Retinal pigment epithelial cell (primary cell): ENCODE data around the gene CD6.
"Not testable (repeated sequence)": the region's sequence is repeated elsewhere in the genome, so short reads cannot be mapped to it uniquely, and the experiment has no call there.

Source experiments
- DNase-seq: peaks from one replicate; pipeline ENCODE4 v3.0.0-alpha.2; 2010; ENCODE audit warnings: low read depth
- H3K4me3 ChIP-seq: 2 replicates; pipeline ENCODE4 v1.5.1; 2011; ENCODE audit warnings: mild to moderate bottlenecking, low read length, control low read depth, moderate library complexity
- TF ChIP-seq, protein P1 (sequence below): conservative IDR thresholded peaks from 2 replicates; pipeline ENCODE4 v1.5.1; 2011; ENCODE audit warnings: low read depth, low read length, control low read depth, inconsistent platforms

The CD6 gene

DNA sequence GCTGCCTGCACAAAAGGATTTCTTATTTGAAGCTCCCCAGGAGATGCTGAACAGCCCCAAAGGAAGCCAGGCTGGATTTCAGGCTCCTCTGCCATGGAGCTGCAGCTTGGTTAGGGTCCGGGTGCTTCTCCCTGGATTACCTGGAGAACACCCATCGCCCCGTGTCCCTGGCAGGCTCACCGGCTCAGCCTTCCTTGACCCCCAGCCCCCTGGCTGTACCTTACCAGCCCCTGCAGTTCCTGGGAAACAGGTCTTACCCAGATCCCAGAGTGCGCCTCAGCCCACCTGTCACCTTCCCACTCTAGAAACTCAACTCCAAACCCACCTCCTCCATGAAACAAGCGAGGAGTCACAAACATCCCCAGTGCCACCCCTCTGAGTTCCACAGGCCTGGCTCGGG, 85.5 kb downstream of the CD6 start:
- no peak for DNase-seq
- H3K4me3 ChIP-seq, result no peak overlapping the region
- TF ChIP-seq, protein P1, sequence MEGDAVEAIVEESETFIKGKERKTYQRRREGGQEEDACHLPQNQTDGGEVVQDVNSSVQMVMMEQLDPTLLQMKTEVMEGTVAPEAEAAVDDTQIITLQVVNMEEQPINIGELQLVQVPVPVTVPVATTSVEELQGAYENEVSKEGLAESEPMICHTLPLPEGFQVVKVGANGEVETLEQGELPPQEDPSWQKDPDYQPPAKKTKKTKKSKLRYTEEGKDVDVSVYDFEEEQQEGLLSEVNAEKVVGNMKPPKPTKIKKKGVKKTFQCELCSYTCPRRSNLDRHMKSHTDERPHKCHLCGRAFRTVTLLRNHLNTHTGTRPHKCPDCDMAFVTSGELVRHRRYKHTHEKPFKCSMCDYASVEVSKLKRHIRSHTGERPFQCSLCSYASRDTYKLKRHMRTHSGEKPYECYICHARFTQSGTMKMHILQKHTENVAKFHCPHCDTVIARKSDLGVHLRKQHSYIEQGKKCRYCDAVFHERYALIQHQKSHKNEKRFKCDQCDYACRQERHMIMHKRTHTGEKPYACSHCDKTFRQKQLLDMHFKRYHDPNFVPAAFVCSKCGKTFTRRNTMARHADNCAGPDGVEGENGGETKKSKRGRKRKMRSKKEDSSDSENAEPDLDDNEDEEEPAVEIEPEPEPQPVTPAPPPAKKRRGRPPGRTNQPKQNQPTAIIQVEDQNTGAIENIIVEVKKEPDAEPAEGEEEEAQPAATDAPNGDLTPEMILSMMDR, result no peak

DNA sequence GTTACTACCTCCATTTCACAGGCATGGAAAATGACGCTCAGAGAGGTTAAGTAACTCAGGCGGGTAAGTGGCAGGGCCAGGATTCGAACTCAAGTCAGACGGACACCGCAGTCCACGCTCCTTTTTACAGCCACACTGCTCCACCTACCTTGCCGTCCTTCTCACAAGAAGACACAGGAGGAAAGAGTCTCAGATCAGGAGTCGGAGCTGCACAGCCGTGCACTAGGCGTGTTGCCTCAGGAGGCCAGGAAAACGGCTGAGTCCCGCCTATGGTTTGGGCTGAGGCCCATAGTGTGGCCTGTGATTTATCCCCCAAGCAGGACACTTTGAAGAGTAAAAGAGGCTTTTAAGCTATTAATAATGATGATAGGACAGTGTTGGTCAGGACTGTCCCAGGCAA, 86.1 kb downstream of the CD6 start:
- DNase-seq, result no peak
- no peak overlapping the region for H3K4me3 ChIP-seq
- TF ChIP-seq, protein P1, result no peak

DNA sequence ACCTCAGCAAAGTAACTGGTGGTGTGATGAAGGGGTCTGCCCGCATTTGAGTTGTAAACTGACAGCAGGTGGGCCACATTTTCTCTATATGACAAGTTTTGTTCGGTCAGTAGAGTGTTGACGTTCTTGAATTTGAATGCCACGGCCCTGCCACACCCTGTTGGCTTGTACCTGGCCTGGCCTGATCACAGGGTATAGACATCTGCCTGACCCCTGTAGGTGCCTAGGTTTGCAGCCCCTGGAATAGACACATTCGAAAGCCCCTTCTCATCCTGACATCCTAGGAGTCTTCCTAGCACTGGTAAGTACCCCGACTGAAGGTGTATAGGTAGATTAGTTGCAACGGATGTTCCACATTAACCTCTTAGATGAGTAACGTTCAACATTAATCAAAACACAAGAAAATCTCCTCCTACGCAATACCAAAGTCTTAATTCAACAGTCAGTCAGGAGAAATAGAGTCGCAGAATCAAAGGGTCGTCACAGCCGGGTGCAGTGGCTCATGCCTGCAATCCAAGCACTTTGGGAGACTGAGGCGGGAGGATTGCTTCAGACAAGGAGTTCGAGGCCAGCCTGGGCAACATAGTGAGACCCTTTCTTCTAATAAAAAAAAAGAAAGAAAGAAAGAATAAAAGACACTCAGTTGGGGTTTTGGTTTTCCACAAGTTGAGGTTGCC, 87.2 kb downstream of the CD6 start:
- DNase-seq, result no peak
- H3K4me3 ChIP-seq, result no peak overlapping the region
- TF ChIP-seq, protein P1, result no peak

DNA sequence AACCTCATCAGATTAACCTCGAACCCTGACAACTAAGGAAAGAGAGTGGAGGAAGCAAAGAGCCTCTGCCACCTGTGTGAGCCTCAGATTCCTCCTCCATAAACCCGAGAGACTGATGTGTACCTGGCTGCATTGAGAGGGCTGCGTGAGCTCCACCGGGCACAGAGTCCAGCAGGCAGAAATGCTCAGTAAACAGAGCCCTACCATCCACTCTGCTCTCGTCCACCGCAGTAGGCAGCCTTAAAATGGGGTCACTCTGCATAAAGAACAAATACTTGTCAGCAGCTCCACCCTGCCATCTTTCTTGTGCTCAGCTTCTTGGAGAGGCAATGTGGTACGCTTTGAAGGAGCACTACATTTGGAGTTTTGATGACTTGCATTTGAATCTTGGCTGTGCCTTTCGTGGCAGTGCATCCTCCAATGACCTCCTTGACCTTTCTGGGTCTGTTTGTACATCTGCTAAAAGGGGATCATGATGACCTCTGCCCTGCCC, 87.8 kb downstream of the CD6 start:
- TF ChIP-seq, protein P1, result no peak
- no peak for DNase-seq

DNA sequence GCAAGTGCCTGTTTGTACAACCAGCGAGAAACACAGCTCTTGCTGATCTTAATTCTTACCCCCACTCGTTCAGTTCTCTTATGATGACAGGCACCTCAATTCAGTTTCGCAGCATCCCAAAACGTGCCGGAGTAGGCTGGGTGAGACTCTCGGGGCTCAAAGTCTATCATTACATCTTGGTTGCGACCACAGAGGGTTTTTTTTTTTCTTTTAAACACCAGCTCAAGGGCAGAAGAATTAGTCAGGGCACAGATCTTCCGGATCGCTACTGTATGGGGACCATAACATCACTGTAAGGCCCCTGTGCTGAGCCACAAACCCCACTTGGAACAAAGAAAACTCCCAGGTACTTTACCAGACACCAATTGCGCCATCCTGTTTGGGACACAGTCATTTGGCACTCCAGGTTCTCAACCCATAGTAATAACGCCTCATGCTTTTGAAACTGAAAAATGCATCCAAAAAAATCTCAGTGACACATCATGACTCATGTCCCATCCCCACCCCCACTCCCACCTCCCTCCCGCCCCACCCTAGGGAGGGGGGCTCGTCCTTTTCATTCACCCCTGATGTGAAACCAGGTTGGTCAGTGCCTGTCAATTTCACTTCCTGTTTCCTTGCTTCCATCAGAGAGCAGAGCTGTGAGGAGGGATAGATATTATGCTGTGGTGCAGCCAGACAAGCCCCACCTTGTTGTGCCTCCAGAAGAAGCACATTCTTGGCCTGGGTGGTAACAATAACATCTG, 89.8 kb downstream of the CD6 start:
- no peak overlapping the region for H3K4me3 ChIP-seq
- DNase-seq, result no peak
- TF ChIP-seq, protein P1, result no peak

More for the DNA sequence above, 87.8 kb downstream of the CD6 start:
- H3K4me3 ChIP-seq, result no peak overlapping the region

DNA sequence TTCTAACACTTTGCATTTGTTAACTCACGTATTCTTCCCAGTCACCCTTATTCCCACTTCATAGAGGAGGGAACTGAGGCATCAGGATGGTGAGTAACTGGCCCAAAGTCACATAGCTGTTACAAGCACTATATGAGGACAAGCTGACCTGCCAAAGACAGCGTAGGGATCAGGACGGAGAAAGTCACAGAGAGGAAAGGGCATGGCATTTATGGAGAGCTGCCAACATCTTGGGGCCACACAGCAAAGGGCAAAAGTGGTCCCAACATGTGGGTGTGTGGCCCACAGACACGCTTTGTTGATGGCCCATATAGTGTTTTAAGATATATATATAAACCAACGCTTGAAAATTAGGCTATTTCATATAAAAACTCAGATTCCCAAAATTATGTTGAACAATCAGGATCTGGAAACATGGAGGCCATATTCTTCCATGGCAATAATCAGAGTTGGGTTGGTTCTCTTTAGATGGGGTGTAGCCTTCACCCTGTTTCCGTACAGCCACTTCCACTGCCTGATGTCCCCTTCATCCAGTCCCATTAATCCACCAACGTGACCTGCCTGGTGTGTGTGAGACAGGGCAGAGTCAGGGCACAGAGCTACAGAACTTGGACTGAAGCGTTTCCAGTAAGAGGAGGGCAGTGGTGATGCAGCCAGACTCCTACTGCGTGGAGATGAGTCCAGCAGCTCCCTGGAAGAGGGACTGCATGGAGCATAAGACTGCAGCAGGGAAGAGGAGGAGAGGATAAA, 90.9 kb downstream of the CD6 start:
- no peak for DNase-seq
- H3K4me3 ChIP-seq, result no peak overlapping the region
- TF ChIP-seq, protein P1, result no peak

DNA sequence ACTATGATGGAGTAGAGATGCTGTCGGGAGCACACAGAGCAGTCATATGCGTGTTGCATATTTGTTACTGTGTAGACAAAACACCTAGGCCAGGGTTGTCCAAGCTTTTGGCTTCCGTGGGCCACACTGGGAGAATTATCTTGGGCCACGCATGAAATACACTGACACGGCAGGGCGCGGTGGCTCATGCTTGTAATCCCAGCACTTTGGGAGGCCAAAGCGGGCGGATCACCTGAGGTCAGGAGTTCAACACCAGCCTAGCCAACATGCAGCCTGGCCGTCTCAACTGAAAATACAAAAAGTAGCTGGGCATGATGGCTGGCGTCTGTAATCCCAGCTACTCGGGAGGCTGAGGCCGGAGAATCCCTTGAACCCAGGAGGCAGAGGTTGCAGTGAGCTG, 93.8 kb downstream of the CD6 start:
- H3K4me3 ChIP-seq, DNase-seq: not testable (repeated sequence)
